H1 (cell line): Measurements from ENCODE around the gene IQCE. TPM values are rescaled to one million over a fixed set of nuclear protein-coding genes. Genes with fewer than 3 reads are reported as not detected.

Source experiments
- CTCF ChIA-PET: fragments of 300-600 bp; sonication (Branson Sonifier 250); formaldehyde crosslinking; loops from one replicate; lab custom pipeline; 2021; ENCODE audit not compliant: partially characterized antibody; lab: Charles Lee
- POLR2A ChIA-PET: fragments of 300-600 bp; sonication (Branson Sonifier 250); formaldehyde crosslinking; loops from one replicate; lab custom pipeline; 2021; ENCODE audit warnings: inconsistent platforms; ENCODE audit not compliant: partially characterized antibody; lab: Charles Lee
- DNase-seq, 2 experiments: peaks; one replicate each; pipeline versions ENCODE4 v3.0.0 to v3.0.0-alpha.2; 2010 to 2022; ENCODE audit warnings: low spot score in 2 of 2, low read depth in 1 of 2, mixed read lengths in 1 of 2
- FAIRE-seq: peaks from 2 replicates; lab custom pipeline; 2011; peaks lifted over from hg19 to GRCh38; lab: Jason Lieb, UNC
- H2AFZ ChIP-seq: 2 replicates; pipeline ENCODE4 v1.8.1; 2012; ENCODE audit warnings: low read length, inconsistent platforms
- H2AK5ac ChIP-seq: 2 replicates; pipeline ENCODE4 v1.6.1; 2013; ENCODE audit warnings: low read depth, low read length
- H2BK120ac ChIP-seq: replicated peaks from 2 replicates; pipeline ENCODE3; 2013; ENCODE audit warnings: low read depth, low read length, inconsistent platforms
- H2BK12ac ChIP-seq: 2 replicates; pipeline ENCODE4 v1.6.1; 2013; ENCODE audit warnings: low read depth, low read length
- H2BK15ac ChIP-seq: 2 replicates; pipeline ENCODE4 v1.6.1; 2013; ENCODE audit warnings: low read length
- H2BK20ac ChIP-seq: 2 replicates; pipeline ENCODE4 v1.6.1; 2013; ENCODE audit warnings: low read length
- H2BK5ac ChIP-seq: 2 replicates; pipeline ENCODE4 v1.6.1; 2013; ENCODE audit warnings: low read depth, low read length
- H3K14ac ChIP-seq: 2 replicates; pipeline ENCODE4 v1.6.1; 2013; ENCODE audit warnings: inconsistent platforms; ENCODE audit not compliant: insufficient read length
- H3K18ac ChIP-seq: 2 replicates; pipeline ENCODE4 v1.6.1; 2013; ENCODE audit warnings: low read length; ENCODE audit errors: extremely low read depth
- H3K23ac ChIP-seq: 2 replicates; pipeline ENCODE4 v1.6.1; 2013; ENCODE audit warnings: inconsistent platforms; ENCODE audit not compliant: insufficient read length
- H3K23me2 ChIP-seq: 2 replicates; pipeline ENCODE4 v1.6.1; 2013; ENCODE audit warnings: low read depth, low read length
- H3K27ac ChIP-seq: 2 replicates; pipeline ENCODE4 v1.6.1; 2011; ENCODE audit warnings: low read depth, low read length, inconsistent platforms
- H3K27me3 ChIP-seq, 4 experiments: replicated peaks in 1 of 4; 1 replicate in 1 of 4; 2 replicates in 3 of 4; pipeline versions ENCODE4 v1.6.1 to v1.8.1; 2011 to 2013; ENCODE audit warnings: low read length in 3 of 4, mild to moderate bottlenecking in 3 of 4, inconsistent platforms in 2 of 4, mixed read lengths in 2 of 4, moderate library complexity in 1 of 4; ENCODE audit not compliant: control insufficient read depth in 3 of 4, insufficient read depth in 3 of 4; ENCODE audit errors: extremely low read depth in 1 of 4
- H3K36me3 ChIP-seq, 4 experiments: 2 replicates each; pipeline versions ENCODE4 v1.6.1 to v1.8.1; 2011 to 2013; ENCODE audit warnings: mild to moderate bottlenecking in 4 of 4, low read length in 3 of 4, moderate library complexity in 2 of 4, control low read depth in 1 of 4, inconsistent platforms in 1 of 4; ENCODE audit not compliant: insufficient read depth in 4 of 4, control insufficient read depth in 2 of 4
- H3K4ac ChIP-seq: replicated peaks from 2 replicates; pipeline ENCODE3; 2013; ENCODE audit warnings: low read length, low read depth, mixed read lengths, inconsistent platforms; ENCODE audit not compliant: insufficient read length
- H3K4me1 ChIP-seq, 4 experiments: replicated peaks in 1 of 4; 1 replicate in 1 of 4; 2 replicates in 3 of 4; pipeline versions ENCODE4 v1.6.1 to v1.8.1; 2011 to 2013; ENCODE audit warnings: low read length in 3 of 4, inconsistent platforms in 2 of 4, mixed read lengths in 1 of 4; ENCODE audit not compliant: insufficient read depth in 4 of 4, control insufficient read depth in 3 of 4
- H3K4me2 ChIP-seq, 2 experiments: 2 replicates each; pipeline versions ENCODE4 v1.6.1 to v1.8.1; 2011 to 2013; ENCODE audit warnings: low read depth in 2 of 2, low read length in 2 of 2, control low read depth in 1 of 2, inconsistent platforms in 1 of 2, mild to moderate bottlenecking in 1 of 2; ENCODE audit not compliant: insufficient read depth in 1 of 2
- H3K4me3 ChIP-seq, 4 experiments: fragments of 200-600, 300-600 bp in 1 of 4; sonication (generic), shearing (Covaris generic), sonication (Bioruptor Twin) in 1 of 4; 2 replicates each; pipeline versions ENCODE4 v1.5.1 to v1.8.1; 2011 to 2016; ENCODE audit warnings: low read length in 4 of 4, low read depth in 3 of 4, control low read depth in 2 of 4, inconsistent platforms in 2 of 4, mild to moderate bottlenecking in 2 of 4, mixed read lengths in 1 of 4, moderate library complexity in 1 of 4; ENCODE audit not compliant: insufficient read depth in 2 of 4; ENCODE audit errors: extremely low read depth in 1 of 4
- H3K56ac ChIP-seq: replicated peaks from 2 replicates; pipeline ENCODE3; 2013; ENCODE audit warnings: low read depth, mild to moderate bottlenecking, mixed read lengths, low read length, inconsistent platforms; ENCODE audit not compliant: insufficient read length
- H3K79me1 ChIP-seq: 2 replicates; pipeline ENCODE4 v1.6.1; 2013; ENCODE audit warnings: low read depth, low read length, control low read depth
- H3K79me2 ChIP-seq, 2 experiments: 2 replicates each; pipeline versions ENCODE4 v1.6.1 to v1.8.1; 2012 to 2013; ENCODE audit warnings: low read length in 2 of 2, mild to moderate bottlenecking in 2 of 2, inconsistent platforms in 1 of 2; ENCODE audit not compliant: insufficient read depth in 2 of 2, control insufficient read depth in 1 of 2
- H3K9ac ChIP-seq, 4 experiments: replicated peaks in 1 of 4; 1 replicate in 1 of 4; 2 replicates in 3 of 4; pipeline versions ENCODE4 v1.6.1 to v1.8.1; 2011 to 2013; ENCODE audit warnings: low read depth in 3 of 4, low read length in 3 of 4, control low read depth in 2 of 4, mild to moderate bottlenecking in 2 of 4, moderate library complexity in 2 of 4, inconsistent platforms in 1 of 4; ENCODE audit errors: extremely low read depth in 1 of 4
- H3K9me3 ChIP-seq, 2 experiments: 2 replicates each; pipeline versions ENCODE4 v1.6.1 to v1.8.1; 2012 to 2013; ENCODE audit warnings: mild to moderate bottlenecking in 2 of 2, moderate library complexity in 2 of 2, control low read depth in 1 of 2, inconsistent platforms in 1 of 2, low read depth in 1 of 2, low read length in 1 of 2, mixed read lengths in 1 of 2; ENCODE audit not compliant: insufficient read depth in 2 of 2
- H4K20me1 ChIP-seq, 2 experiments: replicated peaks in 1 of 2; 2 replicates each; pipeline versions ENCODE3 to v1.8.1; 2011 to 2013; ENCODE audit warnings: inconsistent platforms in 2 of 2, low read length in 2 of 2, mild to moderate bottlenecking in 1 of 2; ENCODE audit not compliant: insufficient read depth in 2 of 2, control insufficient read depth in 1 of 2
- H4K5ac ChIP-seq: 2 replicates; pipeline ENCODE4 v1.6.1; 2013; ENCODE audit warnings: low read length, low read depth, mixed read lengths, inconsistent platforms; ENCODE audit not compliant: insufficient read length
- H4K8ac ChIP-seq: 2 replicates; pipeline ENCODE4 v1.8.0; 2013; ENCODE audit warnings: mild to moderate bottlenecking, moderate library complexity, low read length, inconsistent platforms; ENCODE audit not compliant: insufficient read depth; ENCODE audit errors: extremely low read depth
- H4K91ac ChIP-seq: replicated peaks from 2 replicates; pipeline ENCODE3; 2013; ENCODE audit warnings: low read length, mixed read lengths, inconsistent platforms; ENCODE audit not compliant: insufficient read length
- BACH1 ChIP-seq: IDR thresholded peaks from 2 replicates; pipeline ENCODE4 v1.6.1; 2012; ENCODE audit warnings: low read length, improper control_type of control experiment
- CBX8 ChIP-seq: fragments of 300-800, 300-1000 bp; sonication (generic); IDR thresholded peaks from 2 replicates; pipeline ENCODE4 v1.7.1; 2016; ENCODE audit warnings: low read depth, low read length, borderline replicate concordance
- CHD2 ChIP-seq: IDR thresholded peaks from 2 replicates; pipeline ENCODE4 v1.6.1; 2012; ENCODE audit warnings: low read length, improper control_type of control experiment
- E2F6 ChIP-seq: IDR thresholded peaks from 2 replicates; pipeline ENCODE4 v1.6.1; 2012; ENCODE audit warnings: inconsistent platforms
- EGR1 ChIP-seq: IDR thresholded peaks from 2 replicates; pipeline ENCODE4 v1.6.1; 2011; ENCODE audit warnings: low read depth, low read length, borderline replicate concordance
- GTF2F1 ChIP-seq: IDR thresholded peaks from 2 replicates; pipeline ENCODE4 v1.6.1; 2012; ENCODE audit warnings: low read depth, low read length, improper control_type of control experiment, borderline replicate concordance
- JUND ChIP-seq: IDR thresholded peaks from 2 replicates; pipeline ENCODE4 v1.6.1; 2011; ENCODE audit warnings: mild to moderate bottlenecking, improper control_type of control experiment, low read length
- KDM4A ChIP-seq: IDR thresholded peaks from one replicate; pipeline ENCODE4 v1.7.1; 2012; ENCODE audit warnings: low read depth, mild to moderate bottlenecking, moderate library complexity, low read length, inconsistent platforms; ENCODE audit not compliant: severe bottlenecking
- MAFK ChIP-seq: IDR thresholded peaks from 2 replicates; pipeline ENCODE4 v1.6.1; 2012; ENCODE audit warnings: low read depth, mild to moderate bottlenecking, improper control_type of control experiment, low read length
- NRF1 ChIP-seq: IDR thresholded peaks from 2 replicates; pipeline ENCODE4 v1.6.1; 2011; ENCODE audit warnings: mild to moderate bottlenecking, low read depth, low read length, improper control_type of control experiment
- RFX5 ChIP-seq: IDR thresholded peaks from 2 replicates; pipeline ENCODE4 v1.6.1; 2011; ENCODE audit warnings: low read depth, low read length, improper control_type of control experiment, borderline replicate concordance
- RXRA ChIP-seq: IDR thresholded peaks from 2 replicates; pipeline ENCODE4 v1.6.1; 2011; ENCODE audit warnings: low read depth, mild to moderate bottlenecking, low read length, moderate library complexity; ENCODE audit not compliant: insufficient read depth
- SP2 ChIP-seq: IDR thresholded peaks from 2 replicates; pipeline ENCODE4 v1.6.1; 2012; ENCODE audit warnings: mild to moderate bottlenecking, low read length, inconsistent platforms
- TBP ChIP-seq: IDR thresholded peaks from 2 replicates; pipeline ENCODE4 v1.6.1; 2011; ENCODE audit warnings: low read depth, low read length, improper control_type of control experiment
- ZNF274 ChIP-seq: IDR thresholded peaks from 2 replicates; pipeline ENCODE4 v1.7.0; 2012; ENCODE audit warnings: low read length, borderline replicate concordance; ENCODE audit errors: extremely low read depth
- WGBS, 2 experiments: shearing (Covaris generic) in 1 of 2; methylation state at CpG; one replicate each; pipeline versions ENCODE4 v1.1.6 to v1.1.7; 2013 to 2015; ENCODE audit warnings: low lambda C conversion rate in 2 of 2, mixed read lengths in 2 of 2, inconsistent platforms in 1 of 2, low coverage in 1 of 2, missing lambda C conversion rate in 1 of 2; ENCODE audit not compliant: insufficient replicate concordance in 2 of 2, insufficient coverage in 1 of 2, insufficient read length in 1 of 2; ENCODE audit errors: extremely low coverage in 1 of 2, missing lambda C conversion rate in 1 of 2; 5-methylcytosine and 5-hydroxymethylcytosine counted together
- polyA plus RNA-seq, 7 experiments: library from polyadenylated mRNA; depleted of rRNA in 3 of 7; stranded (reverse) in 5 of 7; unstranded in 2 of 7; fragments of >200 nt in 5 of 7; fragments of 200-250 nt in 2 of 7; gene quantifications; 1 replicate in 5 of 7; 2 replicates in 1 of 7; 4 replicates in 1 of 7; pipeline versions ENCODE4 v1.2.1 to v1.2.3, GENCODE V29; 2011 to 2013; ENCODE audit warnings: missing spikeins in 2 of 7, mixed read lengths in 2 of 7
- total RNA-seq: library from RNA; stranded (reverse); fragmentation: NEBNext Ultra II Directional; extraction: Animal tissue kit (Norgen Biotek cat#: 25700); gene quantifications from 2 replicates; pipeline ENCODE4 v1.2.1, GENCODE V29; 2021

The IQCE gene
- total and polyA plus RNA-seq, 2 of the 8 experiments (the other 6 are each of a cell fraction or from before 2014, with no cell fraction given): 2.2 to 4.9 TPM

GRCh38 chr7:2569421-2569820 lies 10.6 kb downstream of the IQCE start:
- Histone ChIP-seq H2AFZ (no peak overlapping the region), H3K79me2 (no peaks in the 10 kb centered on the region), H3K4me1 (peaks cover 0 to 6% (median 2%) of the 10 kb centered on the region in 4 experiments; a peak in 4 of 7 replicates), H3K23me2 (no peaks in the 10 kb centered on the region; the same call in 1 of the 2 replicates), H2AK5ac (no peak overlapping the region), H3K4me2 (no peak overlapping the region), H3K79me1 (peaks cover 4% of the 10 kb centered on the region), H3K23ac (no peak overlapping the region), H3K14ac (no peak overlapping the region), H3K36me3 (no peaks in the 10 kb centered on the region), H3K27me3 (no peaks in the 10 kb centered on the region), H2BK120ac (no peak overlapping the region), H4K8ac (no peak overlapping the region), H2BK12ac (no peak overlapping the region), H2BK20ac (no peak overlapping the region), H3K27ac (no peak overlapping the region), H4K5ac (no peak overlapping the region), H3K18ac (no peak overlapping the region), H2BK15ac (no peak overlapping the region), H3K9me3 (no peaks in the 10 kb centered on the region), H2BK5ac (no peak overlapping the region), H4K20me1 (peaks cover 0 to 4% of the 10 kb centered on the region in 2 experiments), H3K4ac (no peak overlapping the region), H3K4me3 (no peak overlapping the region), H3K56ac (no peak overlapping the region), H4K91ac (no peak overlapping the region), H3K9ac (no peak overlapping the region)
- FAIRE-seq (no peak), DNase-seq (no peak)
- CTCF ChIA-PET: interaction anchor here (0.8 to 1.9 kb wide), 2 partner anchors 10 to 141 kb away, joined by 3 to 5 read pairs; no protein-coding TSS in a partner anchor
- POLR2A ChIA-PET: no interaction called here
- 96% methylated on average over 14 of the region's 14 CpGs; no CpG with 5 or more reads in 1 of the 2 experiments for WGBS, 2 experiments
- no peak for TF ChIP-seq CBX8
- no peak for TF ChIP-seq ZNF274
- TF ChIP-seq SP2: no peak
- no peak for TF ChIP-seq E2F6
- no peak for TF ChIP-seq RFX5
- TF ChIP-seq CHD2: no peak
- no peak for TF ChIP-seq MAFK
- TF ChIP-seq GTF2F1: no peak
- no peak for TF ChIP-seq NRF1
- no peak for TF ChIP-seq KDM4A
- no peak for TF ChIP-seq BACH1
- no peak for TF ChIP-seq TBP
- TF ChIP-seq JUND: no peak
- TF ChIP-seq EGR1: no peak
- no peak for TF ChIP-seq RXRA
